ENCODE results near the gene NELL1.

The NELL1 gene

GRCh38 chr11:21481255-21481654 lies 811.9 kb downstream of the NELL1 start:
- TF ChIP-seq ESRRG (CRISPR knock-in tag; IDR thresholded peaks at IDR 0.05) (no peak), TCF4 (CRISPR knock-in tag; IDR thresholded peaks at IDR 0.05; ENCODE audit: borderline replicate concordance) (no peak)
- ATAC-seq: no peak

GRCh38 chr11:21484039-21484438 lies 814.7 kb downstream of the NELL1 start:
- ATAC-seq: no peak
- TF ChIP-seq CSRNP3 (CRISPR knock-in tag; IDR thresholded peaks at IDR 0.05) (no peak), GLIS3 (CRISPR knock-in tag; IDR thresholded peaks at IDR 0.05) (no peak), ZFP3 (CRISPR knock-in tag; IDR thresholded peaks at IDR 0.05) (no peak), TOX (CRISPR knock-in tag; IDR thresholded peaks at IDR 0.05; ENCODE audit: borderline replicate concordance) (no peak), PPARA (CRISPR knock-in tag; IDR thresholded peaks at IDR 0.05; ENCODE audit: borderline replicate concordance) (no peak), OSR1 (CRISPR knock-in tag; IDR thresholded peaks at IDR 0.05) (no peak), ZC3H10 (CRISPR knock-in tag; IDR thresholded peaks at IDR 0.05) (no peak), TSHZ2 (CRISPR knock-in tag; IDR thresholded peaks at IDR 0.05) (no peak), ZFP30 (CRISPR knock-in tag; IDR thresholded peaks at IDR 0.05) (no peak), TCF4 (CRISPR knock-in tag; IDR thresholded peaks at IDR 0.05; ENCODE audit: borderline replicate concordance) (no peak), BACH2 (CRISPR knock-in tag; IDR thresholded peaks at IDR 0.05; ENCODE audit: borderline replicate concordance) (no peak)

- ATAC-seq: no peak
These were observed 815.6 kb downstream of the NELL1 start for GRCh38 chr11:21485006-21485405.

More at GRCh38 chr11:21485006-21485405, 815.6 kb downstream of the NELL1 start:
- TF ChIP-seq CSRNP3 (CRISPR knock-in tag; IDR thresholded peaks at IDR 0.05) (no peak), SNAI2 (CRISPR knock-in tag; IDR thresholded peaks at IDR 0.05) (no peak), GLIS3 (CRISPR knock-in tag; IDR thresholded peaks at IDR 0.05) (no peak), PATZ1 (CRISPR knock-in tag; IDR thresholded peaks at IDR 0.05; ENCODE audit: borderline replicate concordance) (no peak), ZNF70 (CRISPR knock-in tag; IDR thresholded peaks at IDR 0.05) (no peak), ARNTL (CRISPR knock-in tag; IDR thresholded peaks at IDR 0.05; ENCODE audit: borderline replicate concordance, low read depth) (no peak), ESRRG (CRISPR knock-in tag; IDR thresholded peaks at IDR 0.05) (no peak), TCF4 (CRISPR knock-in tag; IDR thresholded peaks at IDR 0.05; ENCODE audit: borderline replicate concordance) (no peak), POU6F1 (CRISPR knock-in tag; IDR thresholded peaks at IDR 0.05; ENCODE audit: borderline replicate concordance, low read depth) (no peak), BACH2 (CRISPR knock-in tag; IDR thresholded peaks at IDR 0.05; ENCODE audit: borderline replicate concordance) (no peak), RARB (CRISPR knock-in tag; IDR thresholded peaks at IDR 0.05) (no peak), TOX (CRISPR knock-in tag; IDR thresholded peaks at IDR 0.05; ENCODE audit: borderline replicate concordance) (no peak), PPARA (CRISPR knock-in tag; IDR thresholded peaks at IDR 0.05; ENCODE audit: borderline replicate concordance) (no peak), CREB5 (CRISPR knock-in tag; IDR thresholded peaks at IDR 0.05; ENCODE audit: low read depth) (no peak), ZFP30 (CRISPR knock-in tag; IDR thresholded peaks at IDR 0.05) (no peak), CSDC2 (CRISPR knock-in tag; IDR thresholded peaks at IDR 0.05) (no peak), ISL1 (CRISPR knock-in tag; IDR thresholded peaks at IDR 0.05) (no peak), ZC3H10 (CRISPR knock-in tag; IDR thresholded peaks at IDR 0.05) (no peak), ZNF565 (CRISPR knock-in tag; conservative IDR thresholded peaks at IDR 0.05; ENCODE audit: low read depth) (no peak), ZFP3 (CRISPR knock-in tag; IDR thresholded peaks at IDR 0.05) (no peak)

Measured in SK-N-SH treated with all-trans-retinoic acid at 6 μM for 48 hours (cell line).